ENCODE data around the gene PCNT. TPM values are rescaled to one million over a fixed set of nuclear protein-coding genes. Genes with fewer than 3 reads are reported as not detected.

Gene PCNT
- total RNA-seq, 1 experiment from 2014 or later, result 39.6 TPM

DNA sequence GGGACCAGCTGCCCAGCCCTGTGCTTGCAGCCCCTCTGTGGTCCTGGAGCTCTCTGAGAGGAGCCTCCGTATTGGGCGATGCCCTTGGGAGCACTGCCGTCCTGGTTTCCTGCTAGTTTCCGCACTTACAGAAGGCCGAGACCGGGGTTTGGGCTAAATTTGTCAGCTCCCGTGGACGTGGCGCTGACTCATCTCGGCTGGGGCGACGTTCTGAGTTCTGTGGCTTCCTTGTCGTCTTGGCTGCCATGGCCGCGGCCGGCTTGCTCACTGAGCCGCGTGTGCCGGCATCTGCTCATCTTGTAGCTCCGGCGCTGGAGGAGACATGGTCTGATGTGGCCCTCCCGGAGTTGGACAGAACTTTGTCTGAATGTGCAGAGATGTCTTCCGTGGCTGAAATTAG, 64.9 kb downstream of the PCNT start:
- H4K20me1 ChIP-seq (ENCODE audit: control insufficient read depth, insufficient read depth, insufficient read length), result no peaks in the 10 kb centered on the region
- H2BK12ac ChIP-seq (ENCODE audit: insufficient read length, low read depth, low read length), result no peak overlapping the region
- no peak for TF ChIP-seq CTCF (conservative IDR thresholded peaks at IDR 0.05)
- H3K79me2 ChIP-seq (ENCODE audit: insufficient read depth, low read length), result peaks cover 6% of the 10 kb centered on the region; the same call in 1 of the 2 replicates
- H3K27ac ChIP-seq (ENCODE audit: insufficient read length, low read depth, low read length), result no peak overlapping the region
- H3K27me3 ChIP-seq (ENCODE audit: insufficient read depth, low read length), result no peaks in the 10 kb centered on the region
- H3K4me1 ChIP-seq (ENCODE audit: insufficient read depth, low read length), result no peaks in the 10 kb centered on the region
- H2AK5ac ChIP-seq (ENCODE audit: insufficient read length, low read length), result no peak overlapping the region
- H3K23me2 ChIP-seq (ENCODE audit: insufficient read length, low read depth, low read length, poor library complexity, severe bottlenecking), result no peaks in the 10 kb centered on the region
- H4K5ac ChIP-seq (ENCODE audit: insufficient read length, low read depth, low read length), result no peak overlapping the region
- Mint-ChIP-seq H3K9me3 (peaks cover 3 to 9% of the 10 kb centered on the region in 2 experiments; a peak in 4 of 5 replicates), H3K4me3 (no peak overlapping the region), H3K36me3 (ENCODE audit: insufficient read depth in 1 of 3, low read depth in 3 of 3) (peaks cover 28 to 62% (median 55%) of the 10 kb centered on the region in 3 experiments), H3K27me3 (ENCODE audit: low read depth) (no peaks in the 10 kb centered on the region), H3K4me1 (peaks cover 0 to 2% of the 10 kb centered on the region in 2 experiments; a peak in 1 of 4 replicates), H3K27ac (peak overlapping the region; percentile 24 to 83 (median 34); a peak in 2 of 7 replicates)
- no CpG with 5 or more reads among the region's 23 CpGs for WGBS (ENCODE audit: extremely low coverage, insufficient read length, low lambda C conversion rate)
- H2AFZ ChIP-seq (ENCODE audit: low read length), result no peak overlapping the region
- no peak overlapping the region for H4K91ac ChIP-seq (ENCODE audit: insufficient read length, low read depth, low read length)
- no peak overlapping the region for H4K8ac ChIP-seq (replicated peaks; ENCODE audit: insufficient read length, low read depth, low read length)
- no peak overlapping the region for H3K23ac ChIP-seq (ENCODE audit: insufficient read length, low read depth, low read length)
- H3T11ph ChIP-seq (ENCODE audit: low read length), result no peak overlapping the region
- no peak overlapping the region for H3K9ac ChIP-seq (ENCODE audit: extremely low read depth, insufficient read length, low read length)
- H3K18ac ChIP-seq (ENCODE audit: insufficient read length, low read depth, low read length), result no peak overlapping the region
- H3K9me3 ChIP-seq (ENCODE audit: control insufficient read depth, low read depth, low read length), result no peaks in the 10 kb centered on the region
- no peak overlapping the region for H2BK120ac ChIP-seq (ENCODE audit: low read depth, low read length, poor library complexity, severe bottlenecking)
- no peak overlapping the region for H3K4me2 ChIP-seq (ENCODE audit: insufficient read depth, insufficient read length, low read length)
- H3K79me1 ChIP-seq (ENCODE audit: insufficient read depth, low read depth, low read length, poor library complexity, severe bottlenecking), result no peaks in the 10 kb centered on the region
- H3K56ac ChIP-seq (ENCODE audit: insufficient read length, low read depth, low read length), result no peak overlapping the region
- no peak overlapping the region; the same call in 1 of the 2 replicates for H3K14ac ChIP-seq (ENCODE audit: insufficient read depth, low read length)
- no peak overlapping the region for H2BK20ac ChIP-seq (ENCODE audit: low read depth, low read length, poor library complexity, severe bottlenecking)
- no peak for DNase-seq
- no peak overlapping the region for H3K4ac ChIP-seq (ENCODE audit: low read depth, low read length)
- no peak overlapping the region for H2BK5ac ChIP-seq (ENCODE audit: insufficient read length, low read length)
- no peak overlapping the region for H2BK15ac ChIP-seq (ENCODE audit: low read depth, low read length)

Measured in H9 (cell line).